ENCODE data around the gene CD34. TPM values are rescaled to one million over a fixed set of nuclear protein-coding genes. Genes with fewer than 3 reads are reported as not detected.
A peak's percentile ranks its signal among the peaks of the same experiment; 100 is the strongest.

CD34 gene
- total RNA-seq, 1 donor from 2014 or later, result 0.26 TPM

GRCh38 chr1:207886227-207886626, 24.7 kb downstream of the CD34 start:
- Mint-ChIP-seq H3K4me1 (peaks cover 15% of the 10 kb centered on the region), H3K4me3 (no peak overlapping the region), H3K36me3 (ENCODE audit: low read depth) (no peaks in the 10 kb centered on the region), H3K27me3 (ENCODE audit: low read depth) (peaks cover 8% of the 10 kb centered on the region), H3K27ac (ENCODE audit: unreplicated experiment) (no peak overlapping the region), H3K9me3 (no peaks in the 10 kb centered on the region)
- TF ChIP-seq, protein P1, sequence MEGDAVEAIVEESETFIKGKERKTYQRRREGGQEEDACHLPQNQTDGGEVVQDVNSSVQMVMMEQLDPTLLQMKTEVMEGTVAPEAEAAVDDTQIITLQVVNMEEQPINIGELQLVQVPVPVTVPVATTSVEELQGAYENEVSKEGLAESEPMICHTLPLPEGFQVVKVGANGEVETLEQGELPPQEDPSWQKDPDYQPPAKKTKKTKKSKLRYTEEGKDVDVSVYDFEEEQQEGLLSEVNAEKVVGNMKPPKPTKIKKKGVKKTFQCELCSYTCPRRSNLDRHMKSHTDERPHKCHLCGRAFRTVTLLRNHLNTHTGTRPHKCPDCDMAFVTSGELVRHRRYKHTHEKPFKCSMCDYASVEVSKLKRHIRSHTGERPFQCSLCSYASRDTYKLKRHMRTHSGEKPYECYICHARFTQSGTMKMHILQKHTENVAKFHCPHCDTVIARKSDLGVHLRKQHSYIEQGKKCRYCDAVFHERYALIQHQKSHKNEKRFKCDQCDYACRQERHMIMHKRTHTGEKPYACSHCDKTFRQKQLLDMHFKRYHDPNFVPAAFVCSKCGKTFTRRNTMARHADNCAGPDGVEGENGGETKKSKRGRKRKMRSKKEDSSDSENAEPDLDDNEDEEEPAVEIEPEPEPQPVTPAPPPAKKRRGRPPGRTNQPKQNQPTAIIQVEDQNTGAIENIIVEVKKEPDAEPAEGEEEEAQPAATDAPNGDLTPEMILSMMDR (conservative IDR thresholded peaks at IDR 0.05), result no peak
- DNase-seq (ENCODE audit: low read depth, low spot score), result no peak

- H3K27ac Mint-ChIP-seq (ENCODE audit: unreplicated experiment), result no peak overlapping the region
- DNase-seq (ENCODE audit: low read depth, low spot score), result peak; percentile 74
- TF ChIP-seq, protein P1 (conservative IDR thresholded peaks at IDR 0.05), result peak; percentile 95
- H3K4me1 Mint-ChIP-seq, result peaks cover 15% of the 10 kb centered on the region
- no peaks in the 10 kb centered on the region for H3K9me3 Mint-ChIP-seq
- peaks cover 10% of the 10 kb centered on the region for H3K27me3 Mint-ChIP-seq (ENCODE audit: low read depth)
- no peaks in the 10 kb centered on the region for H3K36me3 Mint-ChIP-seq (ENCODE audit: low read depth)
- H3K4me3 Mint-ChIP-seq, result no peak overlapping the region
Measured at GRCh38 chr1:207885129-207886032, 25.5 kb downstream of the CD34 start.

GRCh38 chr1:207884266-207885029, 26.5 kb downstream of the CD34 start:
- no peak for DNase-seq (ENCODE audit: low read depth, low spot score)
- peaks cover 15% of the 10 kb centered on the region for H3K4me1 Mint-ChIP-seq
- TF ChIP-seq, protein P1 (conservative IDR thresholded peaks at IDR 0.05), result no peak
- no peak overlapping the region for H3K27ac Mint-ChIP-seq (ENCODE audit: unreplicated experiment)
- H3K9me3 Mint-ChIP-seq, result no peaks in the 10 kb centered on the region
- H3K36me3 Mint-ChIP-seq (ENCODE audit: low read depth), result no peaks in the 10 kb centered on the region
- peaks cover 12% of the 10 kb centered on the region for H3K27me3 Mint-ChIP-seq (ENCODE audit: low read depth)
- no peak overlapping the region for H3K4me3 Mint-ChIP-seq

DNA sequence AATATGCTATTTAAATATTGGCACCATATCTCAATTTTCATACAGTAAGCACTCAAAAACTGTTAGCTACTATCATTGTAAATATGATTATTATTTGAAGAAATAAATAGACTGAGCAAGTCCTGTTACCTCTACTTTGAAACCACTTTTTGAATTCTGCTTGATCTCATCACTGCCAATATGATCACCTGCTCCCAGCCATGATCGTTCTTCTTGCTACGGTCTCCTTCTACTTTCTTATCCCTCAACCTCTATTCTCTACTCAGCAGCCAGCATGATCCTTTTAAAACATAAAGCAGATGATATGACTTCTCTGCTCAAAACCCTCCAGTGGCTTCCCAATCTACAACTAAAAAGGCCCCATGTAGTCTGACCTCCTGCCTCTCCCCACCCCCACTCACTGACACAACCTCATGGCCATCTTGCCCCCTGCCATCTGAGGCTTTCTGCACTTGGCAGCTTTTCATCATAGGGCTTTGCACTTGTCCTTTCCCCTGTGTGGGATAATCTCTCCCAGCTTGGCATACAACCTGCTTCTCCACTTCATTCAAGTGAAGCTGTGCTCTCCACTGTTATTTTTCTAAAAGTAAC, 27.2 kb downstream of the CD34 start:
- Mint-ChIP-seq H3K4me3 (no peak overlapping the region), H3K27ac (ENCODE audit: unreplicated experiment) (no peak overlapping the region), H3K4me1 (peaks cover 15% of the 10 kb centered on the region), H3K27me3 (ENCODE audit: low read depth) (peaks cover 15% of the 10 kb centered on the region), H3K36me3 (ENCODE audit: low read depth) (no peaks in the 10 kb centered on the region), H3K9me3 (no peaks in the 10 kb centered on the region)
- TF ChIP-seq, protein P1 (conservative IDR thresholded peaks at IDR 0.05), result no peak
- no peak for DNase-seq (ENCODE audit: low read depth, low spot score)

GRCh38 chr1:207883104-207883651, 27.7 kb downstream of the CD34 start:
- no peaks in the 10 kb centered on the region for H3K36me3 Mint-ChIP-seq (ENCODE audit: low read depth)
- TF ChIP-seq, protein P1 (conservative IDR thresholded peaks at IDR 0.05), result no peak
- no peak overlapping the region for H3K27ac Mint-ChIP-seq (ENCODE audit: unreplicated experiment)
- H3K27me3 Mint-ChIP-seq (ENCODE audit: low read depth), result peaks cover 15% of the 10 kb centered on the region
- peaks cover 9% of the 10 kb centered on the region for H3K4me1 Mint-ChIP-seq
- DNase-seq (ENCODE audit: low read depth, low spot score), result no peak
- no peak overlapping the region for H3K4me3 Mint-ChIP-seq
- H3K9me3 Mint-ChIP-seq, result no peaks in the 10 kb centered on the region
